ENCODE data around the gene SLC18A2. TPM values are rescaled to one million over a fixed set of nuclear protein-coding genes. Genes with fewer than 3 reads are reported as not detected.

SLC18A2 gene
- total RNA-seq, 4 donors from 2014 or later, result 4.0 to 4.9 (median 4.4) TPM

DNA sequence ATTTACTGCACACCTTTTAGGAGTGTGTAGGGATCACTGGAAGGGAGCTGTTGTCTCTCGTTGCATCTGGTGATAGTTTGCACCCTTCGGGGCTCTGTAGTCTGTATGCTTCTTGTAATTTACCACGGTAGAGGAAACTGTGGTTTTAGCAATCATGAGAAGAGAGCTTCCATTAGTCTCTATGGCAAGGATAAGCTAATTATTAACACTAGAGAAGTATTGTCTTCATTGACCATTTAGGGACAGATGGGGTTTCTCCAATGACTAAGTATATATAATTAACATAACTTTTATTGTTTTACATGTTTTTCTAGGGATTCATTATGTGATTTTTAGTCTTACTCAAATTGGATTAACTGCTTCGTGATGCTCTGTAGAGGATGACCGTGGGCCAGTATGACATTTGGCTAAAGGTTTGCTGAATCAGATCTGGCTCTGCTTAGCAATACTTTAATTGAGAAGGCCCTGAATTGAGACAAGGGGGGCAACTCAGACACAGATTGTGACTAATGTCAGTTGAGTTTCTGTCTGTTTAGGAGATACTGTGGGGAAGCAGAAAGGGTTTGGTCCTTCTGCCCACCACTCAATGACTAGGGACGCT is 8.7 kb downstream of the SLC18A2 start:
- no peak for DNase-seq (ENCODE audit: low spot score in 2 of 2)
- intact Hi-C loops (cut with DNase I; ENCODE audit: low total_unique reads), result no loop called here
- WGBS, 2 donors, result 55 to 70% methylated on average over 6 of the region's 6 CpGs
- H3K4me3 ChIP-seq (ENCODE audit: low read depth, poor library complexity, severe bottlenecking), result no peak overlapping the region
- TF ChIP-seq, protein P1, sequence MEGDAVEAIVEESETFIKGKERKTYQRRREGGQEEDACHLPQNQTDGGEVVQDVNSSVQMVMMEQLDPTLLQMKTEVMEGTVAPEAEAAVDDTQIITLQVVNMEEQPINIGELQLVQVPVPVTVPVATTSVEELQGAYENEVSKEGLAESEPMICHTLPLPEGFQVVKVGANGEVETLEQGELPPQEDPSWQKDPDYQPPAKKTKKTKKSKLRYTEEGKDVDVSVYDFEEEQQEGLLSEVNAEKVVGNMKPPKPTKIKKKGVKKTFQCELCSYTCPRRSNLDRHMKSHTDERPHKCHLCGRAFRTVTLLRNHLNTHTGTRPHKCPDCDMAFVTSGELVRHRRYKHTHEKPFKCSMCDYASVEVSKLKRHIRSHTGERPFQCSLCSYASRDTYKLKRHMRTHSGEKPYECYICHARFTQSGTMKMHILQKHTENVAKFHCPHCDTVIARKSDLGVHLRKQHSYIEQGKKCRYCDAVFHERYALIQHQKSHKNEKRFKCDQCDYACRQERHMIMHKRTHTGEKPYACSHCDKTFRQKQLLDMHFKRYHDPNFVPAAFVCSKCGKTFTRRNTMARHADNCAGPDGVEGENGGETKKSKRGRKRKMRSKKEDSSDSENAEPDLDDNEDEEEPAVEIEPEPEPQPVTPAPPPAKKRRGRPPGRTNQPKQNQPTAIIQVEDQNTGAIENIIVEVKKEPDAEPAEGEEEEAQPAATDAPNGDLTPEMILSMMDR (IDR thresholded peaks at IDR 0.05), result no peak
- TF ChIP-seq POLR2A (IDR thresholded peaks at IDR 0.05), result no peak

DNA sequence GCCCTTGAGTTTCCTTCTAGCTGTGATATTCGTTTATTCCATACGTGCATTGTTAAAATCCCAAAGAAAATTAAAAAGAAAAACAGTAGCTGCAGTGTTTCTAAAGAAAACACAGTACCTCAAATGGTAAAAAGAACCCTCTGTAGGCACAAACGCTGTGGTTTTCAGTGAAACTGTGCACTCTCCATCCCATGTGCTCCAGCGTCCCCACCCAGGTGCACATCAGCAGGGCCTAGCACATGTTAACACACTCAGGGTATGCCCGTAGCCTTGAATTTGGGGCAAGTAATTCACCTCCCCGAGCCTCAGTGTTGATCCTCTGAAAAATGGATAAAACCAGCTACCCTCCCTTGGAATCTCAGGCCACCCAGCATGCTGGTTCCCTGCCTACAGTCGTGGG is 9.5 kb downstream of the SLC18A2 start:
- no peak overlapping the region for H3K4me3 ChIP-seq (ENCODE audit: low read depth, poor library complexity, severe bottlenecking)
- 60 to 65% methylated on average over 7 of the region's 7 CpGs for WGBS, 2 donors
- DNase-seq (ENCODE audit: low spot score in 2 of 2), result peak in 1 of 2 donors; percentile 49
- intact Hi-C loops (cut with DNase I; ENCODE audit: low total_unique reads), result no loop called here
- TF ChIP-seq POLR2A (IDR thresholded peaks at IDR 0.05), result no peak
- TF ChIP-seq, protein P1 (IDR thresholded peaks at IDR 0.05), result no peak

DNA sequence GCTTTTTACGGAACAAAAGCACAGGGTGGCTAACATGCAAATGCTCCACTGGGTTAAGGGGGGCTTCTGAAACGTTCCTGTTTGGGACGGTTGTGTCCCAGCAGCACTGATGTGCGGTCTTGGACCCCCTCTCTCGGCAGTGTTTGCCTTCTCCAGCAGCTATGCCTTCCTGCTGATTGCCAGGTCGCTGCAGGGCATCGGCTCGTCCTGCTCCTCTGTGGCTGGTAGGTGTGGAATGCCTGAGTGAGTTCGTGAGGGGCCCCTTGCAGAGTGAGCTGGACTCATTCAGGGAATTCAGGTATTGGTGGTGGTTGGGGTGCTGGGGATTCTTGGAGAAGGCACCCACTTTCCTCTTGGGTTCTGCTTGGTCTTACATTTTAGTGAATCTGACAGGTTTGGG is 13.0 kb downstream of the SLC18A2 start:
- intact Hi-C loops (cut with DNase I; ENCODE audit: low total_unique reads), result no loop called here
- DNase-seq (ENCODE audit: low spot score in 2 of 2), result peak in 1 of 2 donors; percentile 65
- 61 to 73% methylated on average over 9 of the region's 9 CpGs for WGBS, 2 donors
- no peak overlapping the region for H3K4me3 ChIP-seq (ENCODE audit: low read depth, poor library complexity, severe bottlenecking)
- TF ChIP-seq, protein P1 (IDR thresholded peaks at IDR 0.05), result no peak
- no peak for TF ChIP-seq POLR2A (IDR thresholded peaks at IDR 0.05)

DNA sequence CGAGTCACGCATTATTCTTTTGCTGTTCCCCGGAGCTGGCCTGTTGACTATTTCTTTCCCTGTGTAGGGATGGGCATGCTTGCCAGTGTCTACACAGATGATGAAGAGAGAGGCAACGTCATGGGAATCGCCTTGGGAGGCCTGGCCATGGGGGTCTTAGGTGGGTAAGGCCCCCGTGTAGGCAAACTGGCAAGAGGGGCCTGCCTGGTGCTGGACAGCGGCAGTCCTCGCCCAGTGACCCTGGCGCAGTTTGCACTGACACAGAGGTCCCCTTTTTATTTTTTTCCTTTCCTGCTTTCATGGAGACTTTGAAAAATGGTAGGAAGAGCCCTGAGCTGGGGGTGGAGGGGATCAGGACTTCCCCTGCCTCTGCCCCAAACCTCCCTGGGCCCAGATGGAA is 13.4 kb downstream of the SLC18A2 start:
- no peak overlapping the region for H3K4me3 ChIP-seq (ENCODE audit: low read depth, poor library complexity, severe bottlenecking)
- TF ChIP-seq, protein P1 (IDR thresholded peaks at IDR 0.05), result no peak
- no peak for TF ChIP-seq POLR2A (IDR thresholded peaks at IDR 0.05)
- DNase-seq (ENCODE audit: low spot score in 2 of 2), result peak in 1 of 2 donors; percentile 59
- WGBS, 2 donors, result 77% methylated on average over 9 of the region's 9 CpGs
- intact Hi-C loops (cut with DNase I; ENCODE audit: low total_unique reads), result no loop called here

DNA sequence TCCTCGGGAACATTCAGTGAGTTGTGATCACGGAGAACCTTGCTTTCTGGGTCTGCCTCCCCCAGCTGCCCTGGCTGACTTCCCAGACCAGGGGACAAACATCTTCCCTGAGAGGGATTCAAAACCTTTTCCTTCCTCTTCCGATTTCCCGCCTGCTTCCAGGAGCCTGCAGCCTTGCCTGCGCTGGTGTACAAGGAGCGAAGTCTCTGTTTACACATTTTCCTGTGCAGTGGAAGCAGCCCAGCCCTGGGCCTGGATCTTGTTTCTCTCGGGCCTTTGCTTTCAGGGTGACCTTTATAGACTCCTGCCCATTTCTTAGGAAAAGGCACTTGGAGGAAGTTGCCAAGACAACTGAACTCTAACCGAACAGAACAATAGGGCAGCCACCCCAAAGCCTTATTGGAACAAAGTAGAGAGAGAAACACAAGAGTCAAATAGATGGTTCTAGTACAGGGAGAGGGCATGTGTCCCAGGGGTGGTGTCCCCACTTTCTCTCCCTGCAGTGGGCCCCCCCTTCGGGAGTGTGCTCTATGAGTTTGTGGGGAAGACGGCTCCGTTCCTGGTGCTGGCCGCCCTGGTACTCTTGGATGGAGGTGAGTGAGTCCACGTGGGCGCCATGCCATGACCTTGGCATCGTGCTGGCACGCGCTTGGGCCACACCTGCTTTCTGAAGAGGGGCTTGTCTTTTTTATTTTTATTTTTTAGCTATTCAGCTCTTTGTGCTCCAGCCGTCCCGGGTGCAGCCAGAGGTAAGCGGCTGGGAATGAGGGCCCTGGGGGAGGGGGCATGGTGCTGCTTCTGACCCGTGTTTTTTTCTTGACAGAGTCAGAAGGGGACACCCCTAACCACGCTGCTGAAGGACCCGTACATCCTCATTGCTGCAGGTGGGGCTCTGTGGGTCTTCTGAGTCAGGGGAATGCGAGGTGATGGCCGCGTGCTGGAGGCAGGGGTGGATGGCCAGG is 14.1 kb downstream of the SLC18A2 start:
- TF ChIP-seq, protein P1 (IDR thresholded peaks at IDR 0.05), result no peak
- no peak for TF ChIP-seq POLR2A (IDR thresholded peaks at IDR 0.05)
- WGBS, 2 donors, result 82 to 85% methylated on average over 26 of the region's 26 CpGs
- H3K4me3 ChIP-seq (ENCODE audit: low read depth, poor library complexity, severe bottlenecking), result no peak overlapping the region
- DNase-seq (ENCODE audit: low spot score in 2 of 2), result peak in 1 of 2 donors; percentile 74
- intact Hi-C loops (cut with DNase I; ENCODE audit: low total_unique reads), result no loop called here

Data from lower leg skin (tissue), 4 donors.